Measurements from ENCODE around the gene LIX1L. TPM values are rescaled to one million over a fixed set of nuclear protein-coding genes. Genes with fewer than 3 reads are reported as not detected.

The LIX1L gene
- total RNA-seq, 1 donor from 2014 or later: 32.8 TPM

Other genes with a start within 250 kb of the LIX1L start
- gene CD160, start 238.5 kb downstream of the LIX1L start, total RNA-seq: 0.93 TPM
- gene RNF115, start 133.9 kb downstream of the LIX1L start, total RNA-seq: 15.8 TPM
- 29.1 TPM for gene POLR3C, start 133.8 kb downstream of the LIX1L start, total RNA-seq
- 1.8 TPM for gene NUDT17, start 112.4 kb downstream of the LIX1L start, total RNA-seq
- 29.2 TPM for gene PIAS3, start 98.9 kb downstream of the LIX1L start, total RNA-seq
- 1.6 TPM for gene ANKRD35, start 72.2 kb downstream of the LIX1L start, total RNA-seq
- gene ITGA10, start 48.0 kb downstream of the LIX1L start, total RNA-seq: 10.8 TPM
- 31.0 TPM for gene PEX11B, start 39.3 kb downstream of the LIX1L start, total RNA-seq
- 102 TPM for gene RBM8A, start 30.5 kb downstream of the LIX1L start, total RNA-seq
- gene ANKRD34A, start 6.6 kb upstream of the LIX1L start, total RNA-seq: 0.69 TPM
- 21.4 TPM for gene POLR3GL, start 6.7 kb upstream of the LIX1L start, total RNA-seq
- 945 TPM for gene TXNIP, start 38.6 kb upstream of the LIX1L start, total RNA-seq
- gene HJV, start 63.7 kb upstream of the LIX1L start, total RNA-seq: not detected
- gene NBPF10, start 186.8 kb upstream of the LIX1L start, total RNA-seq: 3.8 TPM